Measurements from ENCODE around the gene ZFHX3. TPM values are rescaled to one million over a fixed set of nuclear protein-coding genes. Genes with fewer than 3 reads are reported as not detected.

Gene ZFHX3
- total and polyA plus RNA-seq, 2 of the 8 experiments (the other 6 are each of a cell fraction or from before 2014, with no cell fraction given) = 0.08 to 0.99 TPM

GRCh38 chr16:72932677-72933335, 115.1 kb downstream of the ZFHX3 start (continued):
- TF ChIP-seq CHD7 (IDR thresholded peaks at IDR 0.05; ENCODE audit: insufficient replicate concordance, low read length) = no peak
